GM12872 (cell line): ENCODE measurements around the gene MOSPD3.

ENCODE experiments used
- CTCF ChIP-seq: IDR thresholded peaks from 3 replicates; pipeline ENCODE4 v1.5.1; 2011; ENCODE audit warnings: low read depth, mild to moderate bottlenecking, low read length, moderate library complexity; ENCODE audit not compliant: insufficient read depth

Gene MOSPD3

GRCh38 chr7:100577507-100577906 lies 34.8 kb upstream of the MOSPD3 start:
- no peak for TF ChIP-seq CTCF

- no peak for TF ChIP-seq CTCF
Measured at GRCh38 chr7:100578246-100579183, 33.8 kb upstream of the MOSPD3 start.

GRCh38 chr7:100580466-100581283 lies 31.7 kb upstream of the MOSPD3 start:
- TF ChIP-seq CTCF: no peak

GRCh38 chr7:100582041-100582579 lies 30.2 kb upstream of the MOSPD3 start:
- no peak for TF ChIP-seq CTCF

GRCh38 chr7:100582650-100583049 lies 29.7 kb upstream of the MOSPD3 start:
- TF ChIP-seq CTCF: no peak

GRCh38 chr7:100583132-100584053 lies 28.9 kb upstream of the MOSPD3 start:
- no peak for TF ChIP-seq CTCF
